ENCODE measurements around the gene ASTN1. TPM values are rescaled to one million over a fixed set of nuclear protein-coding genes. Genes with fewer than 3 reads are reported as not detected.
"Not testable (repeated sequence)": the region's sequence is repeated elsewhere in the genome, so short reads cannot be mapped to it uniquely, and the experiment has no call there.

ASTN1 gene
- total RNA-seq, 1 donor, result not detected

DNA sequence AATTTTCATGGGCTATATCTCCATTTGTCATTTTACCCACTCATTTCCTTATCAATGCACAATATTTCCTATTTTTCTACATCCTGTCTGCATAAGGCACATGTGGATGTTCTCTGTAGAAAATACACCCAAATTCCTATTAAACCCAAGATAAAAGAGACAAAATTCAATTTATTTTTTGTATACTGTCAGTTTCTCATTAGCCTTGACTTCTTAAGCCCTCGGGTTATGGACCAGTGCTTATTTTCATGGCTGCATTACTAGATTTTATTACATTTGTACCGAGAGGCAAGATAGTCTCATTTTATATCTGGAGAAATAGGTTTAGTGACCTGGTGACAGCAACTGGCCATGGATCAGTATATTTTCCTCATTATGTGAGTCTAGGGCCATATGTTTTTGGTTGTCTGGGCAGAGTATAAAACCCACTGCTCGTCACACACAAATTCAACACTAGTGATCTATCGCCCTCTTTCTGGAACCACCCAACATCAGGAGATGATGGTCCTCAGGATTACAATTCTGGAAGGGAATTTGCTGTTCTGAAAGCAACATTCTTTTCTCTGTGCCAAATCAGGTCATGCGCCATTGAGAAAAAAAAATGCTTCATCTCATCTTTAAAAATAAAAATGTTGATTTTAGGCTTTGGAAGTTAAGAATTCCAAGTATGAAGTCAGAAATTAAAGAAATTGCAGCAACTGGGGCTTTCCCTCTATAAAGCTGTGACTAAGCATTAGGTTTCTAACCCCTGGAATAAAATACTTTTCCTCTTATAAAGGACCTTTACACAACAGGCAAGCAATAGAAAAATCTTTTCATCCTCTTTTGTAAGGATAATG, 81.4 kb downstream of the ASTN1 start:
- Histone ChIP-seq H3K79me2 (ENCODE audit: insufficient read depth, low read length) (no peaks in the 10 kb centered on the region), H2AFZ (ENCODE audit: low read length) (no peak overlapping the region), H3K4me3 (ENCODE audit: insufficient read depth, low read length) (no peak overlapping the region), H3K27ac (ENCODE audit: low read depth, low read length) (no peak overlapping the region), H3K4me1 (ENCODE audit: insufficient read depth, low read length) (no peaks in the 10 kb centered on the region), H3K4me2 (ENCODE audit: insufficient read depth, low read length) (no peak overlapping the region), H4K20me1 (ENCODE audit: insufficient read depth, low read length) (no peaks in the 10 kb centered on the region), H3K27me3 (ENCODE audit: insufficient read depth, low read length) (no peaks in the 10 kb centered on the region), H3K36me3 (ENCODE audit: insufficient read depth, low read length) (no peaks in the 10 kb centered on the region), H3K9me3 (ENCODE audit: low read depth, low read length) (no peaks in the 10 kb centered on the region)
- no peak for DNase-seq (ENCODE audit: insufficient read length, low spot score, missing footprints)
- TF ChIP-seq, protein P1, sequence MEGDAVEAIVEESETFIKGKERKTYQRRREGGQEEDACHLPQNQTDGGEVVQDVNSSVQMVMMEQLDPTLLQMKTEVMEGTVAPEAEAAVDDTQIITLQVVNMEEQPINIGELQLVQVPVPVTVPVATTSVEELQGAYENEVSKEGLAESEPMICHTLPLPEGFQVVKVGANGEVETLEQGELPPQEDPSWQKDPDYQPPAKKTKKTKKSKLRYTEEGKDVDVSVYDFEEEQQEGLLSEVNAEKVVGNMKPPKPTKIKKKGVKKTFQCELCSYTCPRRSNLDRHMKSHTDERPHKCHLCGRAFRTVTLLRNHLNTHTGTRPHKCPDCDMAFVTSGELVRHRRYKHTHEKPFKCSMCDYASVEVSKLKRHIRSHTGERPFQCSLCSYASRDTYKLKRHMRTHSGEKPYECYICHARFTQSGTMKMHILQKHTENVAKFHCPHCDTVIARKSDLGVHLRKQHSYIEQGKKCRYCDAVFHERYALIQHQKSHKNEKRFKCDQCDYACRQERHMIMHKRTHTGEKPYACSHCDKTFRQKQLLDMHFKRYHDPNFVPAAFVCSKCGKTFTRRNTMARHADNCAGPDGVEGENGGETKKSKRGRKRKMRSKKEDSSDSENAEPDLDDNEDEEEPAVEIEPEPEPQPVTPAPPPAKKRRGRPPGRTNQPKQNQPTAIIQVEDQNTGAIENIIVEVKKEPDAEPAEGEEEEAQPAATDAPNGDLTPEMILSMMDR (IDR thresholded peaks at IDR 0.05; ENCODE audit: extremely low read depth, low read depth, low read length), result no peak

DNA sequence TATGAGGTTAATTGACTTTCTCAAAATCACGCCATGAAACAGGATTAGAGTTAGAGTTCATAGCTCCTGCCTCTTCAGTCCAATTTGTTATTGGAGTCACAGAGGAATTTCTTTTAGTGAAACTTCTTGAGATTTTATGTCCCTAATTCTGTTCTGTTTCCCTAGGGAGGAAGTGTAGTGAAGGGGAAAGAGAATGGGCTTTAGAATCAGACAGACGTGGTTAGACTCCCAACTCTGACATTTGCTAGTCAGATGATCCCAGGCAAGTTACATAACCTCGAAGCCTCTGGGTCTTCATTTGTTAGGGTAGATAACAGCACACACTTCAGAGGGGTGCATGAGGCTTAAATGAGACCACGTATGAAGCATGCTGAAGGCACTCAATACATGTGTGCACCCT, 83.9 kb downstream of the ASTN1 start:
- H3K4me1 ChIP-seq (ENCODE audit: insufficient read depth, low read length), result no peaks in the 10 kb centered on the region
- H4K20me1 ChIP-seq (ENCODE audit: insufficient read depth, low read length), result no peaks in the 10 kb centered on the region
- H3K79me2 ChIP-seq (ENCODE audit: insufficient read depth, low read length), result no peaks in the 10 kb centered on the region
- H3K4me3 ChIP-seq (ENCODE audit: insufficient read depth, low read length), result no peak overlapping the region
- no peaks in the 10 kb centered on the region for H3K27me3 ChIP-seq (ENCODE audit: insufficient read depth, low read length)
- no peaks in the 10 kb centered on the region for H3K36me3 ChIP-seq (ENCODE audit: insufficient read depth, low read length)
- DNase-seq (ENCODE audit: insufficient read length, low spot score, missing footprints), result no peak
- H3K9me3 ChIP-seq (ENCODE audit: low read depth, low read length), result no peaks in the 10 kb centered on the region
- no peak overlapping the region for H3K4me2 ChIP-seq (ENCODE audit: insufficient read depth, low read length)
- no peak overlapping the region for H3K27ac ChIP-seq (ENCODE audit: low read depth, low read length)
- no peak overlapping the region for H2AFZ ChIP-seq (ENCODE audit: low read length)
- TF ChIP-seq, protein P1 (IDR thresholded peaks at IDR 0.05; ENCODE audit: extremely low read depth, low read depth, low read length), result no peak

DNA sequence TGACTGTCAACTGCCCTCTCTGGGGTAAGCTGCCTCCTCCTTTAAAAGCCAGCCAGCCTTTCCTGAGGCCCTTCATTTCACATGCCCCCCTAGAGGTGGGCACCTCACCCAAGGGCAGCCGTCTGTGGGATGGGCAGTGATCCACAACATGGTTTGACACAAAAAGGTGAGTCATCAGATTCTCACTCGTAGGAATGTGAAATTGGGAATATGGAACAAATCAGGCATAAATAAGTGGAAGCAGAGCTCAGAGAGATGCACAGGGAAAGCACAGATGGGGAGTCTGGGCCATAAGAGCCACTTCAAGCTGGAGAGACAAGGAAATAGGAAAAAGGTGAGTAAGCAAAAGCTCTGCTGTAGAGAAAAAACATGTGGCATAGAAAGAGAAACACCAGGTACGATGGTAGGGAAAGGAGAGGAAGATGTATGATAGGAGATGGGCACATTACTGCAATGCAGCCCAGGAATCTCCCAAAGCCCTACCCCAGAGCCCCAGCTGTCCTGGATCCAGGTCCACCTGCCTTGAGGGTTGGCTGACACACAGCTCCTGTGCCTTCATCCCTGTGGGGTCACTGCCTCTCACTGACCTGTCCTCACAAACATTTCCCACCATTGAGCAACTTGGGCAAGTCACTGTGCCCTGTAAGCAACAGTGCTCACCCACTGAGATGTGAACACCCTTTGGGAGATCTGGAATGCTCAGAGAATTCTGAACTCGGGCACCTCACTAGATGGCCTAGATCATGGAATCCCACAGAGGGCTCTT, 86.6 kb downstream of the ASTN1 start:
- Histone ChIP-seq H3K4me1 (ENCODE audit: insufficient read depth, low read length) (no peaks in the 10 kb centered on the region), H4K20me1 (ENCODE audit: insufficient read depth, low read length) (no peaks in the 10 kb centered on the region), H2AFZ (ENCODE audit: low read length) (no peak overlapping the region), H3K4me3 (ENCODE audit: insufficient read depth, low read length) (no peak overlapping the region), H3K4me2 (ENCODE audit: insufficient read depth, low read length) (no peak overlapping the region), H3K9me3 (ENCODE audit: low read depth, low read length) (no peaks in the 10 kb centered on the region), H3K27me3 (ENCODE audit: insufficient read depth, low read length) (no peaks in the 10 kb centered on the region), H3K79me2 (ENCODE audit: insufficient read depth, low read length) (no peaks in the 10 kb centered on the region), H3K36me3 (ENCODE audit: insufficient read depth, low read length) (no peaks in the 10 kb centered on the region), H3K27ac (ENCODE audit: low read depth, low read length) (no peak overlapping the region)
- TF ChIP-seq, protein P1 (IDR thresholded peaks at IDR 0.05; ENCODE audit: extremely low read depth, low read depth, low read length), result no peak
- no peak for DNase-seq (ENCODE audit: insufficient read length, low spot score, missing footprints)

DNA sequence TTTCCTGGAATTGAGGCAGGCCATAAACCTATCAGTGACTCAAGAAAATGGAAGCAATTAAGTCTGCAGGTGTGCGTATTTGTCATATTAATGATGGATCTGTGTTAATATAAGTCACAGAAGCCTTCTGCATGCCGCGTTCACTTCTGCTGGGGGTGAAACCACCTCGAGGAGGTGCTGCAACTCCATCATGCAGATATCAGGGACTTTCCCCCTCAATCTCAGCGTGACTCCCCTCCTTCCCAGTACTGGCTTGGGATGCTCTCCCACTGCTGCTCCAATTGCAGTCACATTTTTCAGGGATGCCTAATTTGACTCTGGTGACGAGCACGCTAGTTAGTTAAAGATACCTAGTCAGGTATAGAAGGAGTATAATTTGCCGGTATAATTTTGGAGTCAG, 87.5 kb downstream of the ASTN1 start:
- DNase-seq (ENCODE audit: insufficient read length, low spot score, missing footprints), result no peak
- Histone ChIP-seq H3K4me2 (ENCODE audit: insufficient read depth, low read length) (no peak overlapping the region), H3K27ac (ENCODE audit: low read depth, low read length) (no peak overlapping the region), H3K36me3 (ENCODE audit: insufficient read depth, low read length) (no peaks in the 10 kb centered on the region), H3K27me3 (ENCODE audit: insufficient read depth, low read length) (no peaks in the 10 kb centered on the region), H4K20me1 (ENCODE audit: insufficient read depth, low read length) (no peaks in the 10 kb centered on the region), H3K9me3 (ENCODE audit: low read depth, low read length) (no peaks in the 10 kb centered on the region), H2AFZ (ENCODE audit: low read length) (no peak overlapping the region), H3K79me2 (ENCODE audit: insufficient read depth, low read length) (no peaks in the 10 kb centered on the region), H3K4me1 (ENCODE audit: insufficient read depth, low read length) (no peaks in the 10 kb centered on the region), H3K4me3 (ENCODE audit: insufficient read depth, low read length) (no peak overlapping the region)
- TF ChIP-seq, protein P1 (IDR thresholded peaks at IDR 0.05; ENCODE audit: extremely low read depth, low read depth, low read length), result no peak

DNA sequence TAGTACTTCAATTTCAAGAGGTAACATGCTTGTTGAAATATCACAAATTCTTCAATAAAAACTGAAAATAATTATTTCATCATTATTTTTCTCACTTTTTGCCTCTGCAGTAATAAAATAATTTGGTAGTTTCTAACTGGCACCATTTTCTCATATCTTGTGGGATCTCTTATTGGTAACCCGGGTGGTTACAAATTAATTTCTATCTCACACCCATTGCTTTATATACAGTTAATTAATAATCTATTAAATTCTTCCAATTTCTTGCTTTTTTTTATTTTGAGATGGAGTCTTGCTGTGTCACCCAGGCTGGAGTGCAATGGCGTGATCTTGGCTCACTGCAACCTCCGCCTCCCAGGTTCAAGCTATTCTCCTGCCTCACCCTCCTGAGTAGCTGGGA, 89.7 kb downstream of the ASTN1 start:
- H3K4me3 ChIP-seq (ENCODE audit: insufficient read depth, low read length); DNase-seq (ENCODE audit: insufficient read length, low spot score, missing footprints); H3K36me3 ChIP-seq (ENCODE audit: insufficient read depth, low read length); H3K9me3 ChIP-seq (ENCODE audit: low read depth, low read length); H2AFZ ChIP-seq (ENCODE audit: low read length); H3K4me2 ChIP-seq (ENCODE audit: insufficient read depth, low read length); H3K4me1 ChIP-seq (ENCODE audit: insufficient read depth, low read length); H3K27me3 ChIP-seq (ENCODE audit: insufficient read depth, low read length); H3K79me2 ChIP-seq (ENCODE audit: insufficient read depth, low read length); H4K20me1 ChIP-seq (ENCODE audit: insufficient read depth, low read length); H3K27ac ChIP-seq (ENCODE audit: low read depth, low read length): not testable (repeated sequence)

All from osteoblast (primary cell).